H1 (cell line): Measurements from ENCODE around the gene ISCA2. TPM values are rescaled to one million over a fixed set of nuclear protein-coding genes. Genes with fewer than 3 reads are reported as not detected.

Experiments
- CTCF ChIA-PET: fragments of 300-600 bp; sonication (Branson Sonifier 250); formaldehyde crosslinking; loops from one replicate; lab custom pipeline; 2021; ENCODE audit not compliant: partially characterized antibody; lab: Charles Lee
- POLR2A ChIA-PET: fragments of 300-600 bp; sonication (Branson Sonifier 250); formaldehyde crosslinking; loops from one replicate; lab custom pipeline; 2021; ENCODE audit warnings: inconsistent platforms; ENCODE audit not compliant: partially characterized antibody; lab: Charles Lee
- DNase-seq, 2 experiments: peaks; one replicate each; pipeline versions ENCODE4 v3.0.0 to v3.0.0-alpha.2; 2010 to 2022; ENCODE audit warnings: low spot score in 2 of 2, low read depth in 1 of 2, mixed read lengths in 1 of 2
- FAIRE-seq: peaks from 2 replicates; lab custom pipeline; 2011; peaks lifted over from hg19 to GRCh38; lab: Jason Lieb, UNC
- H2AFZ ChIP-seq: 2 replicates; pipeline ENCODE4 v1.8.1; 2012; ENCODE audit warnings: low read length, inconsistent platforms
- H2AK5ac ChIP-seq: 2 replicates; pipeline ENCODE4 v1.6.1; 2013; ENCODE audit warnings: low read depth, low read length
- H2BK120ac ChIP-seq: replicated peaks from 2 replicates; pipeline ENCODE3; 2013; ENCODE audit warnings: low read depth, low read length, inconsistent platforms
- H2BK12ac ChIP-seq: 2 replicates; pipeline ENCODE4 v1.6.1; 2013; ENCODE audit warnings: low read depth, low read length
- H2BK15ac ChIP-seq: 2 replicates; pipeline ENCODE4 v1.6.1; 2013; ENCODE audit warnings: low read length
- H2BK20ac ChIP-seq: 2 replicates; pipeline ENCODE4 v1.6.1; 2013; ENCODE audit warnings: low read length
- H2BK5ac ChIP-seq: 2 replicates; pipeline ENCODE4 v1.6.1; 2013; ENCODE audit warnings: low read depth, low read length
- H3K14ac ChIP-seq: 2 replicates; pipeline ENCODE4 v1.6.1; 2013; ENCODE audit warnings: inconsistent platforms; ENCODE audit not compliant: insufficient read length
- H3K18ac ChIP-seq: 2 replicates; pipeline ENCODE4 v1.6.1; 2013; ENCODE audit warnings: low read length; ENCODE audit errors: extremely low read depth
- H3K23ac ChIP-seq: 2 replicates; pipeline ENCODE4 v1.6.1; 2013; ENCODE audit warnings: inconsistent platforms; ENCODE audit not compliant: insufficient read length
- H3K23me2 ChIP-seq: 2 replicates; pipeline ENCODE4 v1.6.1; 2013; ENCODE audit warnings: low read depth, low read length
- H3K27ac ChIP-seq: 2 replicates; pipeline ENCODE4 v1.6.1; 2011; ENCODE audit warnings: low read depth, low read length, inconsistent platforms
- H3K27me3 ChIP-seq, 4 experiments: replicated peaks in 1 of 4; 1 replicate in 1 of 4; 2 replicates in 3 of 4; pipeline versions ENCODE4 v1.6.1 to v1.8.1; 2011 to 2013; ENCODE audit warnings: low read length in 3 of 4, mild to moderate bottlenecking in 3 of 4, inconsistent platforms in 2 of 4, mixed read lengths in 2 of 4, moderate library complexity in 1 of 4; ENCODE audit not compliant: control insufficient read depth in 3 of 4, insufficient read depth in 3 of 4; ENCODE audit errors: extremely low read depth in 1 of 4
- H3K36me3 ChIP-seq, 4 experiments: 2 replicates each; pipeline versions ENCODE4 v1.6.1 to v1.8.1; 2011 to 2013; ENCODE audit warnings: mild to moderate bottlenecking in 4 of 4, low read length in 3 of 4, moderate library complexity in 2 of 4, control low read depth in 1 of 4, inconsistent platforms in 1 of 4; ENCODE audit not compliant: insufficient read depth in 4 of 4, control insufficient read depth in 2 of 4
- H3K4ac ChIP-seq: replicated peaks from 2 replicates; pipeline ENCODE3; 2013; ENCODE audit warnings: low read length, low read depth, mixed read lengths, inconsistent platforms; ENCODE audit not compliant: insufficient read length
- H3K4me1 ChIP-seq, 4 experiments: replicated peaks in 1 of 4; 1 replicate in 1 of 4; 2 replicates in 3 of 4; pipeline versions ENCODE4 v1.6.1 to v1.8.1; 2011 to 2013; ENCODE audit warnings: low read length in 3 of 4, inconsistent platforms in 2 of 4, mixed read lengths in 1 of 4; ENCODE audit not compliant: insufficient read depth in 4 of 4, control insufficient read depth in 3 of 4
- H3K4me2 ChIP-seq, 2 experiments: 2 replicates each; pipeline versions ENCODE4 v1.6.1 to v1.8.1; 2011 to 2013; ENCODE audit warnings: low read depth in 2 of 2, low read length in 2 of 2, control low read depth in 1 of 2, inconsistent platforms in 1 of 2, mild to moderate bottlenecking in 1 of 2; ENCODE audit not compliant: insufficient read depth in 1 of 2
- H3K4me3 ChIP-seq, 4 experiments: fragments of 200-600, 300-600 bp in 1 of 4; sonication (generic), shearing (Covaris generic), sonication (Bioruptor Twin) in 1 of 4; 2 replicates each; pipeline versions ENCODE4 v1.5.1 to v1.8.1; 2011 to 2016; ENCODE audit warnings: low read length in 4 of 4, low read depth in 3 of 4, control low read depth in 2 of 4, inconsistent platforms in 2 of 4, mild to moderate bottlenecking in 2 of 4, mixed read lengths in 1 of 4, moderate library complexity in 1 of 4; ENCODE audit not compliant: insufficient read depth in 2 of 4; ENCODE audit errors: extremely low read depth in 1 of 4
- H3K56ac ChIP-seq: replicated peaks from 2 replicates; pipeline ENCODE3; 2013; ENCODE audit warnings: low read depth, mild to moderate bottlenecking, mixed read lengths, low read length, inconsistent platforms; ENCODE audit not compliant: insufficient read length
- H3K79me1 ChIP-seq: 2 replicates; pipeline ENCODE4 v1.6.1; 2013; ENCODE audit warnings: low read depth, low read length, control low read depth
- H3K79me2 ChIP-seq, 2 experiments: 2 replicates each; pipeline versions ENCODE4 v1.6.1 to v1.8.1; 2012 to 2013; ENCODE audit warnings: low read length in 2 of 2, mild to moderate bottlenecking in 2 of 2, inconsistent platforms in 1 of 2; ENCODE audit not compliant: insufficient read depth in 2 of 2, control insufficient read depth in 1 of 2
- H3K9ac ChIP-seq, 4 experiments: replicated peaks in 1 of 4; 1 replicate in 1 of 4; 2 replicates in 3 of 4; pipeline versions ENCODE4 v1.6.1 to v1.8.1; 2011 to 2013; ENCODE audit warnings: low read depth in 3 of 4, low read length in 3 of 4, control low read depth in 2 of 4, mild to moderate bottlenecking in 2 of 4, moderate library complexity in 2 of 4, inconsistent platforms in 1 of 4; ENCODE audit errors: extremely low read depth in 1 of 4
- H3K9me3 ChIP-seq, 2 experiments: 2 replicates each; pipeline versions ENCODE4 v1.6.1 to v1.8.1; 2012 to 2013; ENCODE audit warnings: mild to moderate bottlenecking in 2 of 2, moderate library complexity in 2 of 2, control low read depth in 1 of 2, inconsistent platforms in 1 of 2, low read depth in 1 of 2, low read length in 1 of 2, mixed read lengths in 1 of 2; ENCODE audit not compliant: insufficient read depth in 2 of 2
- H4K20me1 ChIP-seq, 2 experiments: replicated peaks in 1 of 2; 2 replicates each; pipeline versions ENCODE3 to v1.8.1; 2011 to 2013; ENCODE audit warnings: inconsistent platforms in 2 of 2, low read length in 2 of 2, mild to moderate bottlenecking in 1 of 2; ENCODE audit not compliant: insufficient read depth in 2 of 2, control insufficient read depth in 1 of 2
- H4K5ac ChIP-seq: 2 replicates; pipeline ENCODE4 v1.6.1; 2013; ENCODE audit warnings: low read length, low read depth, mixed read lengths, inconsistent platforms; ENCODE audit not compliant: insufficient read length
- H4K8ac ChIP-seq: 2 replicates; pipeline ENCODE4 v1.8.0; 2013; ENCODE audit warnings: mild to moderate bottlenecking, moderate library complexity, low read length, inconsistent platforms; ENCODE audit not compliant: insufficient read depth; ENCODE audit errors: extremely low read depth
- H4K91ac ChIP-seq: replicated peaks from 2 replicates; pipeline ENCODE3; 2013; ENCODE audit warnings: low read length, mixed read lengths, inconsistent platforms; ENCODE audit not compliant: insufficient read length
- BACH1 ChIP-seq: IDR thresholded peaks from 2 replicates; pipeline ENCODE4 v1.6.1; 2012; ENCODE audit warnings: low read length, improper control_type of control experiment
- CHD1 ChIP-seq: IDR thresholded peaks from 2 replicates; pipeline ENCODE4 v1.6.1; 2012; ENCODE audit warnings: low read depth, low read length, improper control_type of control experiment
- CHD2 ChIP-seq: IDR thresholded peaks from 2 replicates; pipeline ENCODE4 v1.6.1; 2012; ENCODE audit warnings: low read length, improper control_type of control experiment
- E2F6 ChIP-seq: IDR thresholded peaks from 2 replicates; pipeline ENCODE4 v1.6.1; 2012; ENCODE audit warnings: inconsistent platforms
- EGR1 ChIP-seq: IDR thresholded peaks from 2 replicates; pipeline ENCODE4 v1.6.1; 2011; ENCODE audit warnings: low read depth, low read length, borderline replicate concordance
- GTF2F1 ChIP-seq: IDR thresholded peaks from 2 replicates; pipeline ENCODE4 v1.6.1; 2012; ENCODE audit warnings: low read depth, low read length, improper control_type of control experiment, borderline replicate concordance
- JUN ChIP-seq: IDR thresholded peaks from 2 replicates; pipeline ENCODE4 v1.6.1; 2011; ENCODE audit warnings: low read depth, mild to moderate bottlenecking, improper control_type of control experiment, low read length
- KDM5A ChIP-seq: fragments of 200-600 bp; IDR thresholded peaks from 2 replicates; pipeline ENCODE4 v1.7.1; 2012; ENCODE audit warnings: mild to moderate bottlenecking, low read length, inconsistent platforms, mixed read lengths
- MAFK ChIP-seq: IDR thresholded peaks from 2 replicates; pipeline ENCODE4 v1.6.1; 2012; ENCODE audit warnings: low read depth, mild to moderate bottlenecking, improper control_type of control experiment, low read length
- MAX ChIP-seq: IDR thresholded peaks from 2 replicates; pipeline ENCODE4 v1.6.1; 2012; ENCODE audit warnings: inconsistent platforms
- NANOG ChIP-seq: IDR thresholded peaks from 2 replicates; pipeline ENCODE4 v1.6.1; 2011; ENCODE audit warnings: low read length, low read depth, mild to moderate bottlenecking, inconsistent platforms; ENCODE audit not compliant: insufficient read depth, poor library complexity, severe bottlenecking
- RNF2 ChIP-seq: fragments of 200-900, 300-1000 bp; sonication (generic); IDR thresholded peaks from 2 replicates; pipeline ENCODE4 v1.7.1; 2016; ENCODE audit warnings: borderline replicate concordance, low read depth, mild to moderate bottlenecking, antibody characterized with exemption, low read length; ENCODE audit not compliant: poor library complexity, severe bottlenecking; ENCODE audit errors: missing control alignments
- WGBS, 2 experiments: shearing (Covaris generic) in 1 of 2; methylation state at CpG; one replicate each; pipeline versions ENCODE4 v1.1.6 to v1.1.7; 2013 to 2015; ENCODE audit warnings: low lambda C conversion rate in 2 of 2, mixed read lengths in 2 of 2, inconsistent platforms in 1 of 2, low coverage in 1 of 2, missing lambda C conversion rate in 1 of 2; ENCODE audit not compliant: insufficient replicate concordance in 2 of 2, insufficient coverage in 1 of 2, insufficient read length in 1 of 2; ENCODE audit errors: extremely low coverage in 1 of 2, missing lambda C conversion rate in 1 of 2; 5-methylcytosine and 5-hydroxymethylcytosine counted together
- polyA plus RNA-seq, 7 experiments: library from polyadenylated mRNA; depleted of rRNA in 3 of 7; stranded (reverse) in 5 of 7; unstranded in 2 of 7; fragments of >200 nt in 5 of 7; fragments of 200-250 nt in 2 of 7; gene quantifications; 1 replicate in 5 of 7; 2 replicates in 1 of 7; 4 replicates in 1 of 7; pipeline versions ENCODE4 v1.2.1 to v1.2.3, GENCODE V29; 2011 to 2013; ENCODE audit warnings: missing spikeins in 2 of 7, mixed read lengths in 2 of 7
- total RNA-seq: library from RNA; stranded (reverse); fragmentation: NEBNext Ultra II Directional; extraction: Animal tissue kit (Norgen Biotek cat#: 25700); gene quantifications from 2 replicates; pipeline ENCODE4 v1.2.1, GENCODE V29; 2021
- TF ChIP-seq, protein P1 (sequence below): IDR thresholded peaks from 2 replicates; pipeline ENCODE4 v1.6.1; 2011; ENCODE audit warnings: low read depth, mild to moderate bottlenecking, low read length; ENCODE audit not compliant: insufficient read depth

Gene ISCA2
- total and polyA plus RNA-seq, 2 of the 8 experiments (the other 6 are each of a cell fraction or from before 2014, with no cell fraction given) = 43.5 to 78.6 TPM

- no peaks in the 10 kb centered on the region for H4K20me1 ChIP-seq
- 94% methylated on average over 3 of the region's 3 CpGs; no CpG with 5 or more reads in 1 of the 2 experiments for WGBS, 2 experiments
- no peak for TF ChIP-seq EGR1
- no peak for TF ChIP-seq RNF2
- no peak for TF ChIP-seq KDM5A
- TF ChIP-seq, protein P1, sequence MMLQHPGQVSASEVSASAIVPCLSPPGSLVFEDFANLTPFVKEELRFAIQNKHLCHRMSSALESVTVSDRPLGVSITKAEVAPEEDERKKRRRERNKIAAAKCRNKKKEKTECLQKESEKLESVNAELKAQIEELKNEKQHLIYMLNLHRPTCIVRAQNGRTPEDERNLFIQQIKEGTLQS = no peak
- TF ChIP-seq MAFK = no peak
- no peak for TF ChIP-seq JUN
- no peak for TF ChIP-seq NANOG
- no peak for TF ChIP-seq E2F6
- TF ChIP-seq BACH1 = no peak
- TF ChIP-seq GTF2F1 = no peak
- no peak for TF ChIP-seq CHD2
- no peak for TF ChIP-seq MAX
- TF ChIP-seq CHD1 = no peak
These were observed 28.8 kb upstream of the ISCA2 start for GRCh38 chr14:74464785-74465184.

More at GRCh38 chr14:74464785-74465184, 28.8 kb upstream of the ISCA2 start:
- Histone ChIP-seq H3K4ac (no peak overlapping the region), H4K8ac (no peak overlapping the region), H3K23ac (no peak overlapping the region), H3K18ac (no peak overlapping the region), H3K9ac (no peak overlapping the region), H4K5ac (no peak overlapping the region), H4K91ac (no peak overlapping the region), H3K56ac (no peak overlapping the region), H2BK12ac (no peak overlapping the region), H3K4me1 (no peaks in the 10 kb centered on the region; a peak in 1 of 7 replicates), H3K4me2 (no peak overlapping the region), H2BK5ac (no peak overlapping the region), H3K79me1 (no peaks in the 10 kb centered on the region), H2BK15ac (no peak overlapping the region), H3K27me3 (no peaks in the 10 kb centered on the region), H2BK120ac (no peak overlapping the region), H2AK5ac (no peak overlapping the region), H3K23me2 (no peaks in the 10 kb centered on the region), H3K9me3 (no peaks in the 10 kb centered on the region), H3K14ac (no peak overlapping the region), H3K36me3 (no peaks in the 10 kb centered on the region), H3K4me3 (no peak overlapping the region), H2BK20ac (no peak overlapping the region), H2AFZ (no peak overlapping the region), H3K27ac (no peak overlapping the region), H3K79me2 (no peaks in the 10 kb centered on the region)
- ChIA-PET POLR2A (interaction anchor here (0.8 to 1.3 kb wide), 4 partner anchors 10 to 183 kb away, joined by 3 to 4 read pairs (median 3); no protein-coding TSS in a partner anchor), CTCF (interaction anchor here (0.6 to 18.2 kb wide), 4 partner anchors 13 to 171 kb away, joined by 3 to 181 read pairs (median 4); no protein-coding TSS in a partner anchor)
- no peak for FAIRE-seq
- DNase-seq = peak in 1 of 2 experiments; percentile 34
